Heart left ventricle (tissue), 13 donors: Measurements from ENCODE around the gene DUS1L.

ENCODE experiments used
- POLR2A ChIP-seq, 2 donors: fragments of 450-650 bp; IDR thresholded peaks; one replicate each; pipeline ENCODE4 v1.6.1; 2017; ENCODE audit warnings: antibody characterized with exemption in 2 of 2, mild to moderate bottlenecking in 2 of 2, moderate library complexity in 2 of 2
- TF ChIP-seq, protein P1 (sequence below), 12 donors: fragments of 200-600 bp; sonication (generic) in 4 of 12; IDR thresholded peaks; one replicate each; pipeline versions ENCODE4 v1.5.0 to v1.8.0; 2018 to 2022; ENCODE audit warnings: antibody characterized with exemption in 12 of 12, mild to moderate bottlenecking in 5 of 12
- donor health status: ischemic (EF 13 %, LVEDD 7.1; RV severe dilation, severe dysfunction).
- donor health status: DM: no; HTN: yes; CAD: no.
- donor health status: DM: no; HTN: no; CAD: no.
- donor health status: ischemic (EF 25% LVEDD 6.9; RV normal size, moderate dysfunction).
- donor health status: ischemic (EF 25% LVEDD 5.7; RV mildly dilated, moderate dysfunction).
- donor health status: ischemic (EF 35%, LVEDD 5.7; RV mildly dilated, moderate dysfunction).
- donor health status: nonischemic (EF 11% LVEDD 7.7; RV severe dilation, severe dysfunction).
- donor health status: DM: yes; HTN: yes; CAD: no.
- donor health status: PGD.
- donor health status: ischemic (EF 29% LVEDD 5.4; RV normal size, mild dysfunction).
- donor health status: nonischemic (EF 23%, LVEDD 6.1; RV moderate dilation, normal function).

DNA sequence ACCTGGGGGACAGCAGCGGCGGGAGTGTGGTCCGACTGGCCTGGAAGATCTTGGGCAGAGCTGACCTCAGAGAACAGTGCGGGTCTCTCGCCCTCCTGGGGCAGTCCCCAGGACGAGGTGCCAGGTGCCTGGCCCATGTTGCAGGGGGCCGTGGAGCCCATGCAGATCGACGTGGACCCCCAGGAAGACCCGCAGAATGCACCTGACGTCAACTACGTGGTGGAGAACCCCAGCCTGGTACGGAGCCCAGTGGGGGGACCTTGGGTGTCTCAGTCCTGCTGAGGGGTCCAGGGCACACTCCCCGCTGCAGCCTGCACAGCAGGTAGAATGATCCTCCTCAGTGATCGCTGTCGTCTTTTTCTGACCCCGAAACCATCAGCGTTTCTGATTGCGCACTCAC lies 12.5 kb downstream of the DUS1L start:
- TF ChIP-seq, protein P1, sequence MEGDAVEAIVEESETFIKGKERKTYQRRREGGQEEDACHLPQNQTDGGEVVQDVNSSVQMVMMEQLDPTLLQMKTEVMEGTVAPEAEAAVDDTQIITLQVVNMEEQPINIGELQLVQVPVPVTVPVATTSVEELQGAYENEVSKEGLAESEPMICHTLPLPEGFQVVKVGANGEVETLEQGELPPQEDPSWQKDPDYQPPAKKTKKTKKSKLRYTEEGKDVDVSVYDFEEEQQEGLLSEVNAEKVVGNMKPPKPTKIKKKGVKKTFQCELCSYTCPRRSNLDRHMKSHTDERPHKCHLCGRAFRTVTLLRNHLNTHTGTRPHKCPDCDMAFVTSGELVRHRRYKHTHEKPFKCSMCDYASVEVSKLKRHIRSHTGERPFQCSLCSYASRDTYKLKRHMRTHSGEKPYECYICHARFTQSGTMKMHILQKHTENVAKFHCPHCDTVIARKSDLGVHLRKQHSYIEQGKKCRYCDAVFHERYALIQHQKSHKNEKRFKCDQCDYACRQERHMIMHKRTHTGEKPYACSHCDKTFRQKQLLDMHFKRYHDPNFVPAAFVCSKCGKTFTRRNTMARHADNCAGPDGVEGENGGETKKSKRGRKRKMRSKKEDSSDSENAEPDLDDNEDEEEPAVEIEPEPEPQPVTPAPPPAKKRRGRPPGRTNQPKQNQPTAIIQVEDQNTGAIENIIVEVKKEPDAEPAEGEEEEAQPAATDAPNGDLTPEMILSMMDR (IDR thresholded peaks at IDR 0.05), result no peak
- TF ChIP-seq POLR2A (IDR thresholded peaks at IDR 0.05), result no peak
